Neural progenitor cell (in vitro differentiated cells): Measurements from ENCODE around the gene RBM33.

Experiments used
- CTCF ChIP-seq: fragments of 200-600 bp; sonication (generic); IDR thresholded peaks from 2 replicates; pipeline ENCODE4 v1.5.1; 2017; ENCODE audit warnings: antibody characterized with exemption, mild to moderate bottlenecking
- EZH2 ChIP-seq: fragments of 200-600 bp; sonication (generic); IDR thresholded peaks from 2 replicates; pipeline ENCODE4 v1.6.1; 2017; ENCODE audit warnings: antibody characterized with exemption, mild to moderate bottlenecking, moderate library complexity

GRCh38 chr7:155702616-155703015, 58.2 kb downstream of the RBM33 start:
- no peak for TF ChIP-seq CTCF
- no peak for TF ChIP-seq EZH2
